ENCODE data around the gene C2orf76. TPM values are rescaled to one million over a fixed set of nuclear protein-coding genes. Genes with fewer than 3 reads are reported as not detected.

C2orf76 gene
- polyA plus RNA-seq, 1 donor from 2014 or later, result 37.7 TPM

DNA sequence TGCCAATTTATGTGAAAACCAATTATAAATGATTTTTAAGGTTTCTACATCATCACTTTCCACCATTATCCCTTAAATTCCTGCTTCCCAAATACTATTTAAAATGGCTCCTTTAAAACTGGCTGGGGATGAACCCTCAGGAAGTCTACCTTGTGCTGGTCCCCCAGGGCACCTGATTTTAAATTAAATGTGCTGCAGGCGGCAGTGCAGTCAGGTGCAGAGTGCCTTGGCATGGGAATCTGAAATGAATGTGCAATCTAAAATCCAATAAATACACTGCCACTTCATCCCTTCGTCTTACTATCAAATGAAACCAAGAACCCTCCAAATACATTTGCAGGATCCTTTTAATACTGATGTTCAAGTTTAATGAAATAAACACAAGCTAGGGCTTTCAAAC lies 61.8 kb downstream of the C2orf76 start:
- no peak for TF ChIP-seq POLR2AphosphoS5 (IDR thresholded peaks at IDR 0.05)
- no peak for TF ChIP-seq EZH2 (IDR thresholded peaks at IDR 0.05; ENCODE audit: borderline replicate concordance, insufficient read depth, low read length, poor library complexity, severe bottlenecking)
- no peak for TF ChIP-seq TAF1 (IDR thresholded peaks at IDR 0.05; ENCODE audit: low read depth)
- no peak for TF ChIP-seq MXI1 (conservative IDR thresholded peaks at IDR 0.05; ENCODE audit: poor library complexity, severe bottlenecking)
- TF ChIP-seq, protein P1, sequence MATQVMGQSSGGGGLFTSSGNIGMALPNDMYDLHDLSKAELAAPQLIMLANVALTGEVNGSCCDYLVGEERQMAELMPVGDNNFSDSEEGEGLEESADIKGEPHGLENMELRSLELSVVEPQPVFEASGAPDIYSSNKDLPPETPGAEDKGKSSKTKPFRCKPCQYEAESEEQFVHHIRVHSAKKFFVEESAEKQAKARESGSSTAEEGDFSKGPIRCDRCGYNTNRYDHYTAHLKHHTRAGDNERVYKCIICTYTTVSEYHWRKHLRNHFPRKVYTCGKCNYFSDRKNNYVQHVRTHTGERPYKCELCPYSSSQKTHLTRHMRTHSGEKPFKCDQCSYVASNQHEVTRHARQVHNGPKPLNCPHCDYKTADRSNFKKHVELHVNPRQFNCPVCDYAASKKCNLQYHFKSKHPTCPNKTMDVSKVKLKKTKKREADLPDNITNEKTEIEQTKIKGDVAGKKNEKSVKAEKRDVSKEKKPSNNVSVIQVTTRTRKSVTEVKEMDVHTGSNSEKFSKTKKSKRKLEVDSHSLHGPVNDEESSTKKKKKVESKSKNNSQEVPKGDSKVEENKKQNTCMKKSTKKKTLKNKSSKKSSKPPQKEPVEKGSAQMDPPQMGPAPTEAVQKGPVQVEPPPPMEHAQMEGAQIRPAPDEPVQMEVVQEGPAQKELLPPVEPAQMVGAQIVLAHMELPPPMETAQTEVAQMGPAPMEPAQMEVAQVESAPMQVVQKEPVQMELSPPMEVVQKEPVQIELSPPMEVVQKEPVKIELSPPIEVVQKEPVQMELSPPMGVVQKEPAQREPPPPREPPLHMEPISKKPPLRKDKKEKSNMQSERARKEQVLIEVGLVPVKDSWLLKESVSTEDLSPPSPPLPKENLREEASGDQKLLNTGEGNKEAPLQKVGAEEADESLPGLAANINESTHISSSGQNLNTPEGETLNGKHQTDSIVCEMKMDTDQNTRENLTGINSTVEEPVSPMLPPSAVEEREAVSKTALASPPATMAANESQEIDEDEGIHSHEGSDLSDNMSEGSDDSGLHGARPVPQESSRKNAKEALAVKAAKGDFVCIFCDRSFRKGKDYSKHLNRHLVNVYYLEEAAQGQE (IDR thresholded peaks at IDR 0.05; ENCODE audit: borderline replicate concordance), result no peak
- TF ChIP-seq SMC3 (conservative IDR thresholded peaks at IDR 0.05; ENCODE audit: poor library complexity), result no peak
- Histone ChIP-seq H2AFZ (ENCODE audit: low read depth, low read length) (no peak overlapping the region), H3F3A (ENCODE audit: insufficient read depth, low read length, poor library complexity, severe bottlenecking) (no peaks in the 10 kb centered on the region), H3K9me3 (ENCODE audit: low read length) (no peaks in the 10 kb centered on the region), H3K4me3 (ENCODE audit: low read length) (no peak overlapping the region), H3K27me3 (ENCODE audit: insufficient read depth, low read depth, low read length) (no peaks in the 10 kb centered on the region), H4K20me1 (ENCODE audit: insufficient read depth) (no peaks in the 10 kb centered on the region), H3K79me2 (replicated peaks; ENCODE audit: insufficient read depth, low read length) (no peaks in the 10 kb centered on the region), H3K4me2 (ENCODE audit: low read length) (no peak overlapping the region), H3K9ac (ENCODE audit: low read length) (no peak overlapping the region), H3K27ac (ENCODE audit: low read length) (no peak overlapping the region), H3K36me3 (ENCODE audit: insufficient read depth, low read length) (no peaks in the 10 kb centered on the region), H3K9me2 (ENCODE audit: insufficient read depth, low read length) (no peaks in the 10 kb centered on the region)

DNA sequence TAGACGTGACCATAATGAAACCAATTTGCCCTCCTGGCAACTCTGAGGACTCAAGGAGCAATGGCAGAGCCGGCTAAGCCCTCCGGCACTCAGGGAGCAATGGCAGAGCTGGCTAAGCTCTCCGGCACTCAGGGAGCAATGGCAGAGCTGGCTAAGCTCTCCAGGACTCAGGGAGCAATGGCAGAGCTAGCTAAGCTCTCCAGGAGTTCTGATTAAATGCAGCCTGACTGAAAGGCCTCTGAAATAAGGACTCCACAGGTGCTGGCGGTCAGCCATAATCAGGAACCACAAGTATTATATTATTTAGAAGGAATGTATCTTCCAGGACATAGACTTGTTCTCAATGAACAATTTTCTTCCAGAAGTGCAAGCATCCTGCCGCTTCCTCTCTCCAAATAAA lies 65.2 kb downstream of the C2orf76 start:
- Histone ChIP-seq H3K27ac (ENCODE audit: low read length) (no peak overlapping the region), H3K9me3 (ENCODE audit: low read length) (no peaks in the 10 kb centered on the region), H3K4me2 (ENCODE audit: low read length) (no peak overlapping the region), H3K27me3 (ENCODE audit: insufficient read depth, low read depth, low read length) (no peaks in the 10 kb centered on the region), H3K36me3 (ENCODE audit: insufficient read depth, low read length) (no peaks in the 10 kb centered on the region), H4K20me1 (ENCODE audit: insufficient read depth) (no peaks in the 10 kb centered on the region), H2AFZ (ENCODE audit: low read depth, low read length) (no peak overlapping the region), H3F3A (ENCODE audit: insufficient read depth, low read length, poor library complexity, severe bottlenecking) (no peaks in the 10 kb centered on the region), H3K9me2 (ENCODE audit: insufficient read depth, low read length) (no peaks in the 10 kb centered on the region), H3K79me2 (replicated peaks; ENCODE audit: insufficient read depth, low read length) (no peaks in the 10 kb centered on the region), H3K4me3 (ENCODE audit: low read length) (no peak overlapping the region), H3K9ac (ENCODE audit: low read length) (no peak overlapping the region)
- no peak for TF ChIP-seq TAF1 (IDR thresholded peaks at IDR 0.05; ENCODE audit: low read depth)
- TF ChIP-seq, protein P2, sequence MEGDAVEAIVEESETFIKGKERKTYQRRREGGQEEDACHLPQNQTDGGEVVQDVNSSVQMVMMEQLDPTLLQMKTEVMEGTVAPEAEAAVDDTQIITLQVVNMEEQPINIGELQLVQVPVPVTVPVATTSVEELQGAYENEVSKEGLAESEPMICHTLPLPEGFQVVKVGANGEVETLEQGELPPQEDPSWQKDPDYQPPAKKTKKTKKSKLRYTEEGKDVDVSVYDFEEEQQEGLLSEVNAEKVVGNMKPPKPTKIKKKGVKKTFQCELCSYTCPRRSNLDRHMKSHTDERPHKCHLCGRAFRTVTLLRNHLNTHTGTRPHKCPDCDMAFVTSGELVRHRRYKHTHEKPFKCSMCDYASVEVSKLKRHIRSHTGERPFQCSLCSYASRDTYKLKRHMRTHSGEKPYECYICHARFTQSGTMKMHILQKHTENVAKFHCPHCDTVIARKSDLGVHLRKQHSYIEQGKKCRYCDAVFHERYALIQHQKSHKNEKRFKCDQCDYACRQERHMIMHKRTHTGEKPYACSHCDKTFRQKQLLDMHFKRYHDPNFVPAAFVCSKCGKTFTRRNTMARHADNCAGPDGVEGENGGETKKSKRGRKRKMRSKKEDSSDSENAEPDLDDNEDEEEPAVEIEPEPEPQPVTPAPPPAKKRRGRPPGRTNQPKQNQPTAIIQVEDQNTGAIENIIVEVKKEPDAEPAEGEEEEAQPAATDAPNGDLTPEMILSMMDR (IDR thresholded peaks at IDR 0.05; ENCODE audit: poor library complexity, severe bottlenecking), result no peak

DNA sequence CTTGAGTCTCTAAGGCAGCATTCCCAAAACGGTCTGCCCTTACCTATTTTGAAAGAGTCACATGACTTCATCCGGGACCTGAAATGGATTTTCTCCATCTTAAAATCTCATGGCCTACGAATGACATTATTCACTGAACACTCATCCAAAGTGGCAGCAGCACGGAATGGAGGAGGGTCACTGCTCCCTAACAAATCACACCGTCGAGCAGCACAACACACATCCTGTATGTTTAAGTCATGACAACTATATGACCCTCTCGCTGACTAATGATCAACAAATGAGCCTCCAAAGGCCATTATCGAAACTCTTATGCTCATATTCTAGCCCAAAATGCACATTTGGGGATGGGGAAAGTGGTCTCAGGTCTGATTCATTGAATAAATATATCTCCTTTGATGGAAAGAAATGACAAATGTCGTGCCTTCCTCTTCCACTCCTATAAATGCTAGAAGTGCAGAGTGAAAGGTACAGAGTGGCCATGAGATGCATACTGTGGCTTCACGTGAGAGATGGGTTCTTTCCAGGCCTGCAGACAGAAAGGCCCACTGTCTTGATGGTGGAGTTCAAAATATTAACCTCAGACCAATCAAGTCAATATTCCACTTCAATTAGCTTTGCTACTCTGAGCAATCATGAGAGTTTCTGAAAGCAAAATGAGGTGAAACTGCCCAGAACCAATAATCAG lies 70.8 kb downstream of the C2orf76 start:
- Histone ChIP-seq H3K9me2 (ENCODE audit: insufficient read depth, low read length) (no peaks in the 10 kb centered on the region), H3K36me3 (ENCODE audit: insufficient read depth, low read length) (no peaks in the 10 kb centered on the region), H3K27ac (ENCODE audit: low read length) (no peak overlapping the region), H3F3A (ENCODE audit: insufficient read depth, low read length, poor library complexity, severe bottlenecking) (no peaks in the 10 kb centered on the region), H3K4me3 (ENCODE audit: low read length) (no peak overlapping the region), H3K4me2 (ENCODE audit: low read length) (no peak overlapping the region), H3K27me3 (ENCODE audit: insufficient read depth, low read depth, low read length) (no peaks in the 10 kb centered on the region), H3K9ac (ENCODE audit: low read length) (no peak overlapping the region), H3K79me2 (replicated peaks; ENCODE audit: insufficient read depth, low read length) (no peaks in the 10 kb centered on the region), H3K9me3 (ENCODE audit: low read length) (no peaks in the 10 kb centered on the region), H4K20me1 (ENCODE audit: insufficient read depth) (no peaks in the 10 kb centered on the region), H2AFZ (ENCODE audit: low read depth, low read length) (no peak overlapping the region)
- TF ChIP-seq TAF1 (IDR thresholded peaks at IDR 0.05; ENCODE audit: low read depth) (no peak), SMC3 (conservative IDR thresholded peaks at IDR 0.05; ENCODE audit: poor library complexity) (no peak), EZH2 (IDR thresholded peaks at IDR 0.05; ENCODE audit: borderline replicate concordance, insufficient read depth, low read length, poor library complexity, severe bottlenecking) (no peak), RAD21 (conservative IDR thresholded peaks at IDR 0.05) (no peak), POLR2AphosphoS5 (IDR thresholded peaks at IDR 0.05) (no peak), EP300 (conservative IDR thresholded peaks at IDR 0.05; ENCODE audit: poor library complexity, severe bottlenecking) (no peak), MXI1 (conservative IDR thresholded peaks at IDR 0.05; ENCODE audit: poor library complexity, severe bottlenecking) (no peak)
- TF ChIP-seq, protein P1 (IDR thresholded peaks at IDR 0.05; ENCODE audit: borderline replicate concordance), result no peak
- TF ChIP-seq, protein P2 (IDR thresholded peaks at IDR 0.05; ENCODE audit: poor library complexity, severe bottlenecking), result no peak
